ENCODE measurements around the gene C5orf63. TPM values are rescaled to one million over a fixed set of nuclear protein-coding genes. Genes with fewer than 3 reads are reported as not detected.

C5orf63 gene
- total RNA-seq, 6 experiments from 2014 or later = 0.41 to 3.8 (median 0.71) TPM

DNA sequence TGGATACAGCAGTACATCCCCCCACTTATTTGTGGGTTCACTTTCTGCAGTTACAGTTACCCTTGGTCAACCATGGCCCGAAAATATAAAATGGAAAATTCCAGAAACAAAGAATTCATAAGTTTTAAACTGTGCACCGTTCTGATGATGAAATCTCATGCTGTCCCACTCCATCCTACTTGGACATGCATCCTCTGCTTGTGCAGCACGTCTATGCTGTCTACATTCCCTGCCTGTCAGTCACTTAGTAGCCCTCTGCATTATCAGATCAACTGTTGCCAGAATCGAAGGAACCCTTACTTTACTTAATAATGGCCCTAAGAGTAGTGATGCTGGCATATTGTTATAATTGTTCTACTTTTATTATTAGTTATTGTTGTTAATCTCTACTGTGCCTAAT is 57.6 kb downstream of the C5orf63 start:
- DNase-seq = no peak
- Mint-ChIP-seq H3K4me1 (ENCODE audit: low read depth) (peaks cover 68% of the 10 kb centered on the region), H3K9me3 (no peaks in the 10 kb centered on the region), H3K36me3 (ENCODE audit: low read depth) (0 out of 2 replicates have a peak, but pooled peaks cover 11% of the 10 kb centered on the region), H3K4me3 (no peak overlapping the region), H3K27ac (no peak overlapping the region), H3K27me3 (ENCODE audit: insufficient read depth) (no peaks in the 10 kb centered on the region)
- TF ChIP-seq, protein P1, sequence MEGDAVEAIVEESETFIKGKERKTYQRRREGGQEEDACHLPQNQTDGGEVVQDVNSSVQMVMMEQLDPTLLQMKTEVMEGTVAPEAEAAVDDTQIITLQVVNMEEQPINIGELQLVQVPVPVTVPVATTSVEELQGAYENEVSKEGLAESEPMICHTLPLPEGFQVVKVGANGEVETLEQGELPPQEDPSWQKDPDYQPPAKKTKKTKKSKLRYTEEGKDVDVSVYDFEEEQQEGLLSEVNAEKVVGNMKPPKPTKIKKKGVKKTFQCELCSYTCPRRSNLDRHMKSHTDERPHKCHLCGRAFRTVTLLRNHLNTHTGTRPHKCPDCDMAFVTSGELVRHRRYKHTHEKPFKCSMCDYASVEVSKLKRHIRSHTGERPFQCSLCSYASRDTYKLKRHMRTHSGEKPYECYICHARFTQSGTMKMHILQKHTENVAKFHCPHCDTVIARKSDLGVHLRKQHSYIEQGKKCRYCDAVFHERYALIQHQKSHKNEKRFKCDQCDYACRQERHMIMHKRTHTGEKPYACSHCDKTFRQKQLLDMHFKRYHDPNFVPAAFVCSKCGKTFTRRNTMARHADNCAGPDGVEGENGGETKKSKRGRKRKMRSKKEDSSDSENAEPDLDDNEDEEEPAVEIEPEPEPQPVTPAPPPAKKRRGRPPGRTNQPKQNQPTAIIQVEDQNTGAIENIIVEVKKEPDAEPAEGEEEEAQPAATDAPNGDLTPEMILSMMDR (IDR thresholded peaks at IDR 0.05) = no peak

DNA sequence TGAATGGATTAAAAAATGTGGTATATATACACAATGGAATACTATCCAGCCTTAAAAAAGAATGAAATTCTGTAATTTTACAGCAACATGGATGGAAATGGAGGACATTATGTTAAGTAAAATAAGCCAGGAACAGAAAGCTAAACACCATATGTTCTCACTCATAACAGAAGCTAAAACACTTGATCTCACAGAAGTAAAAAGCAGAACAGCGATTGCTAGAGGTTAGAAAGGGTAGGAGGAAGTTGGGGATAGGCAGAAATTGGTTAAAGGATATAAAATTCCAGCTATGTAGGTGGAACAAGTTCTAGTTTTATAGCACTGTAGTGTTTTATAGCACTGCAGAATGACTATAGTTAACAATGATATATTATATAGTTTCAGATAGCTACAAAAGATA is 58.7 kb downstream of the C5orf63 start:
- TF ChIP-seq, protein P1 (IDR thresholded peaks at IDR 0.05) = no peak
- Mint-ChIP-seq H3K36me3 (ENCODE audit: low read depth) (0 out of 2 replicates have a peak, but pooled peaks cover 11% of the 10 kb centered on the region), H3K4me3 (no peak overlapping the region)

DNA sequence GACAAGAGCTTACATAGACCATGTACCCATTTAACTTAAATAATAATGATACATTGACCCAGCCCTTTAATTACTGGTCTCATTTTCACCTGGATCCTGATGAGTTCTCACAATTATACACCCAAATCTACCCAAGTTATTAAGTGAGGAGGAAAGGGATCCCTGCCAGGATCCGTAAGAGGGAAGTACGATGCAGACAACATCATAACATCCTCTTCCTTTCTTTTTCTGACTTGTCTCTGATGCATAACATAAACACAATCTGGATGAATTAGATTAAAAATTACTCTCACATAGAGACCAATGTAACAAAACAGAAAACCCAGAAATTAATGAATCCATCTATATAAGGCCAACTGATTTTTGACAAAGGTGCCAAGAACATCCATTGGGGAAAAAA is 59.9 kb downstream of the C5orf63 start:
- peaks cover 82% of the 10 kb centered on the region for H3K4me1 Mint-ChIP-seq (ENCODE audit: low read depth)
- TF ChIP-seq, protein P1 (IDR thresholded peaks at IDR 0.05) = no peak
- peak overlapping the region; percentile 82 for H3K27ac Mint-ChIP-seq
- peak overlapping the region; percentile 85 for H3K4me3 Mint-ChIP-seq
- H3K9me3 Mint-ChIP-seq = no peaks in the 10 kb centered on the region
- 0 out of 2 replicates have a peak, but pooled peaks cover 11% of the 10 kb centered on the region for H3K36me3 Mint-ChIP-seq (ENCODE audit: low read depth)
- H3K27me3 Mint-ChIP-seq (ENCODE audit: insufficient read depth) = no peaks in the 10 kb centered on the region
- DNase-seq = no peak

More for the DNA sequence above, 58.7 kb downstream of the C5orf63 start:
- Mint-ChIP-seq H3K27me3 (ENCODE audit: insufficient read depth) (no peaks in the 10 kb centered on the region), H3K9me3 (no peaks in the 10 kb centered on the region), H3K4me1 (ENCODE audit: low read depth) (peaks cover 72% of the 10 kb centered on the region), H3K27ac (no peak overlapping the region; the same call in 1 of the 2 replicates)
- no peak for DNase-seq

DNA sequence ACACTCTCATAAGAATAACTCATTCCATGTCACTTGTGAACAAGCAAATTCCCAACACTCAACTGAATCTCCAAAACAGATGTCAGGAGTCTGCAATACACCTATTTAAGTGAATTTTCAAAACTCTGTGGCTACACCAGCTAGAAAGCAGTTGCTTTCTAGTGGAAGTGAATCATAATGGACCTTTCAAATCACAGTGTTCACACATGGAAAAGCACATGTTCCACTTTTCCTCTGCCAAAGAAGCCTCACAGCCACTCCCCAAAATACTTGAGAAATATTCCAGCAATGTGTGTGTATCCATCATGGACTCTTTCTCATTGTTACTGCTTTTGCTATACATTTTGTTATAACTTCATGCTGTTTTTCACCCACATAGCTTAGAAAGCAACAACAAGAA is 60.4 kb downstream of the C5orf63 start:
- H3K4me1 Mint-ChIP-seq (ENCODE audit: low read depth) = peaks cover 86% of the 10 kb centered on the region
- TF ChIP-seq, protein P1 (IDR thresholded peaks at IDR 0.05) = no peak
- 0 out of 2 replicates have a peak, but pooled peaks cover 11% of the 10 kb centered on the region for H3K36me3 Mint-ChIP-seq (ENCODE audit: low read depth)
- peak overlapping the region; percentile 82 for H3K27ac Mint-ChIP-seq
- no peaks in the 10 kb centered on the region for H3K27me3 Mint-ChIP-seq (ENCODE audit: insufficient read depth)
- no peaks in the 10 kb centered on the region for H3K9me3 Mint-ChIP-seq
- DNase-seq = peak; percentile 74
- H3K4me3 Mint-ChIP-seq = peak overlapping the region; percentile 85

DNA sequence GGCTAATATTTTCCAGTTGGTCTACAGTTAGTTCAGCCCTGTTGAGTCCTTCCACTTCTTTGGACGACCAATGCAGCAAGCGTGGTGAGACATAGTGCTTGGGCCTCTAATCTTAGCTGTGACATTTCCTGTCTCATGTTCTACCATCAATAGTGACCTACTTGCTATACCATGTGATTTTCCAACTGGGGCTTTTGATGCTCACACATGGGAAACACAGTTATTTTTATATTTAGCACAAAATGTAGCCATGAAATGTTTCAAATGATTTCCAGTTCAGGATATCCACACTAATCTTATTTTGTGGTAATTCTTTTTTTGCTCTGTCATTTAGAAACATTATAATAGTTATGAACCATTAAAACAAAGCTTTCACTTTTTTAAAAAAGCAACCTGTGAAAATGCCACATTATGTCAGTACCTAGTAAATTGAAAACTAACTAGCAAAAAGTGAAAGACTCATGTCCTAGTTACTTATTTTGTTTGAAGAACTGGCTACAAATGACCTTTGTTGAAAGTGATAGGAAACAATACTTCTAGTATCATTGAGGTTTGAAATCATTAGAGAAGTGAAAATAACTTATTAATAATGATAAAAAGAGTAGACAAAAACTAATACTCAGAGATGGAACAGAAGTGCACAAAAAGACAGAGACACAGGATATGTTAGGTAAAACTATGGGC is 61.2 kb downstream of the C5orf63 start:
- DNase-seq = no peak
- H3K27ac Mint-ChIP-seq = peak overlapping the region; percentile 82
- peak overlapping the region; percentile 63; the same call in 1 of the 2 replicates for H3K4me3 Mint-ChIP-seq

More for the DNA sequence above, 61.2 kb downstream of the C5orf63 start:
- TF ChIP-seq, protein P1 (IDR thresholded peaks at IDR 0.05) = no peak
- peaks cover 86% of the 10 kb centered on the region for H3K4me1 Mint-ChIP-seq (ENCODE audit: low read depth)
- H3K9me3 Mint-ChIP-seq = no peaks in the 10 kb centered on the region
- H3K27me3 Mint-ChIP-seq (ENCODE audit: insufficient read depth) = no peaks in the 10 kb centered on the region
- H3K36me3 Mint-ChIP-seq (ENCODE audit: low read depth) = 0 out of 2 replicates have a peak, but pooled peaks cover 10% of the 10 kb centered on the region
